GM12801 (cell line): ENCODE results near the gene U2AF1L4.

Experiments used
- TF ChIP-seq, protein P1 (sequence below): IDR thresholded peaks from one replicate; pipeline ENCODE4 v1.5.1; 2011; ENCODE audit warnings: control low read depth; ENCODE audit not compliant: insufficient read length; ENCODE audit errors: extremely low read depth

Gene U2AF1L4

GRCh38 chr19:35773020-35773806, 28.0 kb upstream of the U2AF1L4 start:
- TF ChIP-seq, protein P1, sequence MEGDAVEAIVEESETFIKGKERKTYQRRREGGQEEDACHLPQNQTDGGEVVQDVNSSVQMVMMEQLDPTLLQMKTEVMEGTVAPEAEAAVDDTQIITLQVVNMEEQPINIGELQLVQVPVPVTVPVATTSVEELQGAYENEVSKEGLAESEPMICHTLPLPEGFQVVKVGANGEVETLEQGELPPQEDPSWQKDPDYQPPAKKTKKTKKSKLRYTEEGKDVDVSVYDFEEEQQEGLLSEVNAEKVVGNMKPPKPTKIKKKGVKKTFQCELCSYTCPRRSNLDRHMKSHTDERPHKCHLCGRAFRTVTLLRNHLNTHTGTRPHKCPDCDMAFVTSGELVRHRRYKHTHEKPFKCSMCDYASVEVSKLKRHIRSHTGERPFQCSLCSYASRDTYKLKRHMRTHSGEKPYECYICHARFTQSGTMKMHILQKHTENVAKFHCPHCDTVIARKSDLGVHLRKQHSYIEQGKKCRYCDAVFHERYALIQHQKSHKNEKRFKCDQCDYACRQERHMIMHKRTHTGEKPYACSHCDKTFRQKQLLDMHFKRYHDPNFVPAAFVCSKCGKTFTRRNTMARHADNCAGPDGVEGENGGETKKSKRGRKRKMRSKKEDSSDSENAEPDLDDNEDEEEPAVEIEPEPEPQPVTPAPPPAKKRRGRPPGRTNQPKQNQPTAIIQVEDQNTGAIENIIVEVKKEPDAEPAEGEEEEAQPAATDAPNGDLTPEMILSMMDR = no peak

GRCh38 chr19:35768082-35768421, 22.8 kb upstream of the U2AF1L4 start:
- TF ChIP-seq, protein P1 = no peak

DNA sequence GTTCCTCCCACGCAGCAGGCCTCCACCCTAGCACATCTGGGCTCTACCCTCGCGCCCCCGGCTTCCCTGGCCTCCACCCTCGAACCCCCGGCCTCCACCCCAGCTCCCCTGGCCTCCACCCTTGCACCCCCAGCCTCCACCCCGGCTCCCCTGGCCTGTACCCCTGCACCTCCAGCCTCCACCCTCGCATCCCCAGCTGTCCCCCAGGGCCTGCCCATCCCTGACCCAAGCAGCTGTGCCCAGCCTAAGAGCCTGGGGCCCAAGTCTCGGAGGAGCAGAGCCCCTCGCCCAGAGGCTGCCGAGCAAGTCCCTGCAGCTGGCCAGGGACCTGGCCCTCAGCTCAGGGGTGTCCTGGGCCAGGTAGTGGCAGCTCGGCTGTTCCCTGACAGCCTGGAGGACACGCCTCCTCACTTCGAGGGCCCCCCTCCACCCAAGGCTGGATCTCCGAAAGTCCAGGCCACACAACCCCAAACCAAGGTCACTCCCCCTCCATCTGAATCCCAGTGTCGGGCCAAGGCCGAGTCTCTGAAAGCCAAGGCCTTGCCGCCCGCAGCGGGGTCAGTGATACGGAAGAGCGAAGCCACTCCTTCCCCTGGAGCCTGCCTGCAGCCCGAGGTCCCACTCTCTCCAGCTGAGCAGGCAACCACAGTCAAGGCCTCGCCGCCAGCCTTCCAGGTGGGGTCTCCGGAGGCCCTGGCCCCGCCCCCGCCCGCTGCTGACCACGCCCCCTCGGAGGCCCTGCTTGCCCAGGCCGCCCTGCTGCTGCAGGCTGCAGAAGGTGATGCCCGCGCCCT, 22.3 kb upstream of the U2AF1L4 start:
- TF ChIP-seq, protein P1 = no peak

DNA sequence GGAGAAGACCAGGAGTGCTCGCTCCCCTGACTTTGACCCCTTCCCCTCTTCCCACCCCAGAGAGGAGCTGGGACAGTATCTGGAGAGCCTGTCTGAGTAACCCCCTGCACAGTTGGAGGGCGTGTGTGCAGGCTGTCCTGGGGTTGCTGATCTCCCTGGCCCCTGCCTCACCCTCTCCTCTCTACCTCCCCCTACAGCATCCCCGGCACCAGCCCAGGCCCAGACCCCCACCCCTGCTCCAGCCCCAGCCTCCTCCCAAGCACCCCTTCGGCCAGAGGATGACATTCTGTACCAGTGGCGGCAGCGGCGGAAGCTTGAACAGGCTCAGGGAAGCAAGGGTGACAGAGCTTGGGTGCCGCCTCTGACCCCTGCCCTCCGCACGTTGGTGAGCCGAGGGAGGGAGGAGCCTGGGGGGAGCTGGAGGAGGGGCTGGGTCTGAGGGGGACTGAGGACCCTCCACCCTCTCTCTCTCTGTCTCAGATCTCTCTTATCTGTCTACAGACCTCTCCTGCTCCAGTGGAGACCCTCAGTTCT, 21.4 kb upstream of the U2AF1L4 start:
- TF ChIP-seq, protein P1 = no peak

DNA sequence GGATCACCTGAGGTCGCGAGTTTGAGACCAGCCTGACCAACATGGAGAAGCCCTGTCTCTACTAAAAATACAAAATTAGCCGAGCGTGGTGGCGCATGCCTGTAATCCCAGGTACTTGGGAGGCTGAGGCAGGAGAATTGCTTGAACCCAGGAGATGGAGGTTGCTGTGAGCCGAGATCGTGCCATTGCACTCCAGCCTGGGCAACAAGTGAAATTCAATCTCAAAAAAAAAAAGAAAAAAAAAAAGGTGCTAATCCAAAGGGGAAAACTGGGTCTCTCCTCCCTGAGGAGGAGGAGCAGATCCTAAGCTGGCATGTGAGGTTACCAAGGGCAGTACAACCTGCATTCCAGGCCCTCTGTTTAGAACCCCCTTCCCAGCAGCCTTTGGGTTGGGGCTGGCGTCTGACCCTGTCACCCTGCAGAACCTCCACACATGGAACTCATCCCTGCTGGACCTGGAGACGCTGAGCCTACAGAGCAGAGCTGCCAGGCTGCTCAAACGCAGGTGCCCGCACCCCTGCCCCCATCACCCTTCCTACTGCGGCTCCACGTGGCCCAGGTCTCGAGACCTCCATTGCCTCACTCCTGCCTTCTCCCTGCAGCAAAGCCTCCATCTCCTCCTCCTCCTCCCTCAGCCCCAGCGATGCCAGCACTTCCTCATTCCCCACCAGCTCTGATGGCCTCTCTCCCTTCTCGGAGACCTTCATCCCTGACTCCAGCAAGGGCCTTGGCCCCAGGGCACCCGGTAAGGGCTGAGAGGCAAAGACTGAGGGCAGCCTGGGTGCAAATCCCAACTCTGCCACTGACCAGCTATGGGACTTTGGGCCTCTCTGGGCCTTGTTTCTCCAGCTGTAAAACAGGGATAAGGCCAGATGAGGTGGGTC, 19.5 kb upstream of the U2AF1L4 start:
- TF ChIP-seq, protein P1 = no peak

DNA sequence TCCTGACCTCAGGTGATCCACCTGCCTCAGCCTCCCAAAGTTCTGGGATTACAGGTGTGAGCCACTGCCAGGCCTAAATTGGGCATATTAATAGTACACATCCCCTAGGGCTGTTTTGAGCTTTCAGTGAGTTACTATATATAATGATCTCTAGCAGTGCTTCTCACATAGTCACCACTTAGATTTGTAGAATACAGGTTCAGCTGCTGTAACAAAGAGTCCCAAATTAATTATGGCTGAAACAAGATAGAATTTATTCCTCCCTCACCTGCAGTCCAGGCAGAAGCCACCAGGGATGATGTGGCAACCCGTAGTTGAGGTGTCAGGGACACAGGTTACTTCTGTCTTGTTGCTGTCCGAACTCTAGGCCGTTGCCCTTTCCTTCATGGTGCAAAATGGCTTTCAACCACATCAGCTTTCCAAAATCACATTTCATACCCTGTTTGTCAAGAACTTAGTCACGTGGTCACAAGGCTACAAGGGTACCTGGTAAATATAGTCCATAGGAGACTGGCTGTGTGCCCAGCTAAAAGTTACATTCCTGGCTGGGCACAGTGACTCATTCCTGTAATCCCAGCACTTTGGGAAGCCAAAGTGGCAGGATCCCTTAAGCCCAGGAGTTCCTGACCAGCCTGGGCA, 15.6 kb upstream of the U2AF1L4 start:
- TF ChIP-seq, protein P1 = no peak

GRCh38 chr19:35759697-35760096, 14.5 kb upstream of the U2AF1L4 start:
- TF ChIP-seq, protein P1 = no peak
